Sigmoid colon (tissue), 4 donors: ENCODE results near the gene CDC42BPB.

ENCODE experiments used
- CTCF ChIP-seq, 4 experiments: fragments of 450-650 bp in 3 of 4; fragments of 200-600 bp in 1 of 4; IDR thresholded peaks; one replicate each; pipeline ENCODE4 v1.5.1; 2016 to 2019; ENCODE audit warnings: antibody characterized with exemption in 4 of 4, mild to moderate bottlenecking in 3 of 4, moderate library complexity in 2 of 4
- EP300 ChIP-seq, 4 donors: sonication (generic); formaldehyde crosslinking; IDR thresholded peaks; one replicate each; pipeline ENCODE4 v1.6.1; 2017; ENCODE audit warnings: antibody characterized with exemption in 4 of 4
- POLR2A ChIP-seq, 2 donors: fragments of 450-650 bp; IDR thresholded peaks; one replicate each; pipeline ENCODE4 v1.6.1; 2016; ENCODE audit warnings: antibody characterized with exemption in 2 of 2, mild to moderate bottlenecking in 2 of 2, moderate library complexity in 2 of 2

- no peak for TF ChIP-seq CTCF (IDR thresholded peaks at IDR 0.05)
- TF ChIP-seq POLR2A (IDR thresholded peaks at IDR 0.05): no peak
- no peak for TF ChIP-seq EP300 (IDR thresholded peaks at IDR 0.05)
Measured at GRCh38 chr14:103041464-103041863, 15.9 kb downstream of the CDC42BPB start.
